ENCODE data around the gene HAT1. TPM values are rescaled to one million over a fixed set of nuclear protein-coding genes. Genes with fewer than 3 reads are reported as not detected.

Gene HAT1
- total RNA-seq, 1 experiment from 2014 or later = 122 TPM

GRCh38 chr2:171939743-171940071, 17.4 kb downstream of the HAT1 start:
- Histone ChIP-seq H3K9me3 (replicated peaks) (no peaks in the 10 kb centered on the region), H3K4me3 (no peak overlapping the region)

GRCh38 chr2:171941316-171941699, 19.0 kb downstream of the HAT1 start:
- no peaks in the 10 kb centered on the region for H3K4me1 ChIP-seq (replicated peaks)
- no peaks in the 10 kb centered on the region for H3K9me3 ChIP-seq (replicated peaks)
- H3K4me3 ChIP-seq = no peak overlapping the region
- H3K27ac ChIP-seq = no peak overlapping the region
- no peaks in the 10 kb centered on the region for H3K27me3 ChIP-seq (replicated peaks)
- no peak for DNase-seq (ENCODE audit: low read depth in 1 of 2, low spot score in 2 of 2)
- H3K36me3 ChIP-seq = peaks cover 10% of the 10 kb centered on the region

More at GRCh38 chr2:171939743-171940071, 17.4 kb downstream of the HAT1 start:
- Histone ChIP-seq H3K4me1 (replicated peaks) (no peaks in the 10 kb centered on the region), H3K36me3 (peaks cover 18% of the 10 kb centered on the region), H3K27ac (no peak overlapping the region), H3K27me3 (replicated peaks) (no peaks in the 10 kb centered on the region)
- DNase-seq (ENCODE audit: low read depth in 1 of 2, low spot score in 2 of 2) = no peak

GRCh38 chr2:171943869-171944268, 21.6 kb downstream of the HAT1 start:
- Histone ChIP-seq H3K27ac (no peak overlapping the region), H3K36me3 (peaks cover 21% of the 10 kb centered on the region), H3K4me3 (no peak overlapping the region), H3K27me3 (replicated peaks) (no peaks in the 10 kb centered on the region), H3K9me3 (replicated peaks) (no peaks in the 10 kb centered on the region), H3K4me1 (replicated peaks) (no peaks in the 10 kb centered on the region)
- DNase-seq (ENCODE audit: low read depth in 1 of 2, low spot score in 2 of 2) = no peak

GRCh38 chr2:171952276-171952675, 30.0 kb downstream of the HAT1 start:
- no peak for DNase-seq (ENCODE audit: low read depth in 1 of 2, low spot score in 2 of 2)
- H3K9me3 ChIP-seq (replicated peaks) = no peaks in the 10 kb centered on the region; the same call in 1 of the 2 replicates
- no peaks in the 10 kb centered on the region for H3K27me3 ChIP-seq (replicated peaks)

GRCh38 chr2:171952748-171953147, 30.5 kb downstream of the HAT1 start:
- Histone ChIP-seq H3K4me1 (replicated peaks) (0 out of 2 replicates have a peak, but pooled peaks cover 4% of the 10 kb centered on the region), H3K9me3 (replicated peaks) (no peaks in the 10 kb centered on the region; the same call in 1 of the 2 replicates), H3K27ac (no peak overlapping the region), H3K4me3 (no peak overlapping the region), H3K27me3 (replicated peaks) (no peaks in the 10 kb centered on the region), H3K36me3 (peaks cover 45% of the 10 kb centered on the region)
- no peak for DNase-seq (ENCODE audit: low read depth in 1 of 2, low spot score in 2 of 2)

More at GRCh38 chr2:171952276-171952675, 30.0 kb downstream of the HAT1 start:
- H3K4me3 ChIP-seq = no peak overlapping the region
- H3K27ac ChIP-seq = no peak overlapping the region
- H3K36me3 ChIP-seq = peaks cover 47% of the 10 kb centered on the region
- 0 out of 2 replicates have a peak, but pooled peaks cover 4% of the 10 kb centered on the region for H3K4me1 ChIP-seq (replicated peaks)

- Histone ChIP-seq H3K4me3 (no peak overlapping the region), H3K4me1 (replicated peaks) (0 out of 2 replicates have a peak, but pooled peaks cover 4% of the 10 kb centered on the region), H3K36me3 (peaks cover 47% of the 10 kb centered on the region), H3K9me3 (replicated peaks) (no peaks in the 10 kb centered on the region; the same call in 1 of the 2 replicates), H3K27ac (no peak overlapping the region), H3K27me3 (replicated peaks) (no peaks in the 10 kb centered on the region)
- no peak for DNase-seq (ENCODE audit: low read depth in 1 of 2, low spot score in 2 of 2)
These were observed 34.0 kb downstream of the HAT1 start for GRCh38 chr2:171956135-171956825.

GRCh38 chr2:171957061-171957460, 34.8 kb downstream of the HAT1 start:
- Histone ChIP-seq H3K27ac (no peak overlapping the region), H3K9me3 (replicated peaks) (no peaks in the 10 kb centered on the region; the same call in 1 of the 2 replicates), H3K27me3 (replicated peaks) (no peaks in the 10 kb centered on the region), H3K4me3 (no peak overlapping the region), H3K36me3 (peaks cover 47% of the 10 kb centered on the region), H3K4me1 (replicated peaks) (0 out of 2 replicates have a peak, but pooled peaks cover 4% of the 10 kb centered on the region)
- DNase-seq (ENCODE audit: low read depth in 1 of 2, low spot score in 2 of 2) = no peak

GRCh38 chr2:171958475-171958874, 36.2 kb downstream of the HAT1 start:
- no peak overlapping the region for H3K27ac ChIP-seq
- 0 out of 2 replicates have a peak, but pooled peaks cover 4% of the 10 kb centered on the region for H3K4me1 ChIP-seq (replicated peaks)
- no peak for DNase-seq (ENCODE audit: low read depth in 1 of 2, low spot score in 2 of 2)
- H3K27me3 ChIP-seq (replicated peaks) = no peaks in the 10 kb centered on the region
- H3K9me3 ChIP-seq (replicated peaks) = no peaks in the 10 kb centered on the region; the same call in 1 of the 2 replicates
- peaks cover 47% of the 10 kb centered on the region for H3K36me3 ChIP-seq
- H3K4me3 ChIP-seq = no peak overlapping the region

- H3K27me3 ChIP-seq (replicated peaks) = no peaks in the 10 kb centered on the region
- H3K9me3 ChIP-seq (replicated peaks) = no peaks in the 10 kb centered on the region
- no peaks in the 10 kb centered on the region for H3K4me1 ChIP-seq (replicated peaks)
- H3K27ac ChIP-seq = no peak overlapping the region
- H3K36me3 ChIP-seq = peaks cover 36% of the 10 kb centered on the region
- no peak overlapping the region for H3K4me3 ChIP-seq
- no peak for DNase-seq (ENCODE audit: low read depth in 1 of 2, low spot score in 2 of 2)
These were observed 37.7 kb downstream of the HAT1 start for GRCh38 chr2:171959998-171960397.

- H3K27ac ChIP-seq = no peak overlapping the region
- no peaks in the 10 kb centered on the region for H3K4me1 ChIP-seq (replicated peaks)
- DNase-seq (ENCODE audit: low read depth in 1 of 2, low spot score in 2 of 2) = no peak
- H3K9me3 ChIP-seq (replicated peaks) = no peaks in the 10 kb centered on the region
- H3K36me3 ChIP-seq = peaks cover 30% of the 10 kb centered on the region
- H3K4me3 ChIP-seq = no peak overlapping the region
- no peaks in the 10 kb centered on the region for H3K27me3 ChIP-seq (replicated peaks)
These were observed 38.3 kb downstream of the HAT1 start for GRCh38 chr2:171960570-171960969.

GRCh38 chr2:171963198-171963597, 40.9 kb downstream of the HAT1 start:
- no peak overlapping the region for H3K4me3 ChIP-seq
- H3K27ac ChIP-seq = no peak overlapping the region
- H3K9me3 ChIP-seq (replicated peaks) = no peaks in the 10 kb centered on the region
- no peak for DNase-seq (ENCODE audit: low read depth in 1 of 2, low spot score in 2 of 2)
- no peaks in the 10 kb centered on the region for H3K4me1 ChIP-seq (replicated peaks)
- H3K36me3 ChIP-seq = peaks cover 38% of the 10 kb centered on the region
- no peaks in the 10 kb centered on the region for H3K27me3 ChIP-seq (replicated peaks)

- Histone ChIP-seq H3K4me1 (replicated peaks) (no peaks in the 10 kb centered on the region), H3K36me3 (peaks cover 39% of the 10 kb centered on the region), H3K27ac (no peak overlapping the region), H3K27me3 (replicated peaks) (no peaks in the 10 kb centered on the region), H3K9me3 (replicated peaks) (no peaks in the 10 kb centered on the region), H3K4me3 (no peak overlapping the region)
- DNase-seq (ENCODE audit: low read depth in 1 of 2, low spot score in 2 of 2) = no peak
These were observed 42.0 kb downstream of the HAT1 start for GRCh38 chr2:171964308-171964707.

- no peaks in the 10 kb centered on the region for H3K9me3 ChIP-seq (replicated peaks)
- peaks cover 44% of the 10 kb centered on the region for H3K36me3 ChIP-seq
- H3K4me3 ChIP-seq = no peak overlapping the region
- no peak overlapping the region for H3K27ac ChIP-seq
- no peaks in the 10 kb centered on the region for H3K27me3 ChIP-seq (replicated peaks)
- no peaks in the 10 kb centered on the region for H3K4me1 ChIP-seq (replicated peaks)
- DNase-seq (ENCODE audit: low read depth in 1 of 2, low spot score in 2 of 2) = no peak
These were observed 43.0 kb downstream of the HAT1 start for GRCh38 chr2:171965238-171965637.

- Histone ChIP-seq H3K9me3 (replicated peaks) (no peaks in the 10 kb centered on the region), H3K27me3 (replicated peaks) (no peaks in the 10 kb centered on the region), H3K4me1 (replicated peaks) (no peaks in the 10 kb centered on the region), H3K36me3 (peaks cover 46% of the 10 kb centered on the region), H3K4me3 (no peak overlapping the region), H3K27ac (no peak overlapping the region)
- no peak for DNase-seq (ENCODE audit: low read depth in 1 of 2, low spot score in 2 of 2)
These were observed 43.4 kb downstream of the HAT1 start for GRCh38 chr2:171965661-171966060.

All from SJSA1 (cell line).